HCT116 (cell line): ENCODE measurements around the gene NKAIN4. TPM values are rescaled to one million over a fixed set of nuclear protein-coding genes. Genes with fewer than 3 reads are reported as not detected.
A peak's percentile ranks its signal among the peaks of the same experiment; 100 is the strongest.

Experiments
- ATAC-seq: fragments of 200-7000 bp; cut with Tn5 transposase; 2 replicates; pipeline ENCODE4 v1.9.1; 2020; ENCODE audit warnings: mild to moderate bottlenecking, moderate library complexity
- BruUV-seq: library from RNA; stranded (reverse); fragments of 400-500 nt; replicated peaks from 2 replicates; lab custom pipeline; 2021; lab: Mats Ljungman, UMichigan
- CTCF ChIA-PET: fragments of 300-600 bp; sonication (Branson Sonifier 250); formaldehyde crosslinking; loops from one replicate; lab custom pipeline; 2021; ENCODE audit warnings: antibody characterized with exemption; lab: Charles Lee
- POLR2A ChIA-PET: fragments of 300-600, 350-600 bp; sonication (Branson Sonifier 250); formaldehyde crosslinking; loops from one replicate; lab custom pipeline; 2021; ENCODE audit warnings: antibody characterized with exemption; lab: Charles Lee
- RAD21 ChIA-PET, 2 experiments: fragments of 300-600 bp; sonication (Branson Sonifier 250); formaldehyde crosslinking; loops; one replicate each; lab custom pipeline; 2023; ENCODE audit warnings: low total read pairs in 2 of 2; ENCODE audit not compliant: uncharacterized antibody in 2 of 2, unreplicated experiment in 2 of 2, low non-redundant PET in 1 of 2; lab: Charles Lee
- DNase-seq: peaks from one replicate; pipeline ENCODE4 v3.0.0-alpha.2; 2010; ENCODE audit warnings: low read depth, low spot score
- H2AFZ ChIP-seq: fragments of 200-600 bp; shearing (Covaris generic), sonication (generic); 2 replicates; pipeline ENCODE4 v1.6.1; 2017; ENCODE audit warnings: low read depth, mixed run types, mixed read lengths, antibody characterized with exemption, low read length; ENCODE audit not compliant: poor library complexity, severe bottlenecking
- H3K27ac ChIP-seq: 2 replicates; pipeline ENCODE4 v1.5.1; 2012; ENCODE audit warnings: low read depth, low read length
- H3K27me3 ChIP-seq: fragments of 200-600 bp; sonication (generic); 2 replicates; pipeline ENCODE4 v1.6.1; 2016; ENCODE audit warnings: mixed run types, low read length, mixed read lengths; ENCODE audit not compliant: insufficient read depth
- H3K36me3 ChIP-seq, 2 experiments: fragments of 200-500 bp in 1 of 2; fragments of 200-600 bp in 1 of 2; sonication (Bioruptor generic) in 1 of 2; sonication (generic) in 1 of 2; 2 replicates each; pipeline versions ENCODE4 v1.5.1 to v1.6.1; 2014 to 2016; ENCODE audit warnings: low read length in 2 of 2, inconsistent platforms in 1 of 2, mixed read lengths in 1 of 2, mixed run types in 1 of 2; ENCODE audit not compliant: insufficient read depth in 2 of 2, control insufficient read depth in 1 of 2
- H3K4me1 ChIP-seq, 2 experiments: fragments of 200-600 bp in 1 of 2; sonication (generic) in 1 of 2; 2 replicates each; pipeline versions ENCODE4 v1.5.1 to v1.6.1; 2012 to 2017; ENCODE audit warnings: low read length in 2 of 2, inconsistent platforms in 1 of 2, mild to moderate bottlenecking in 1 of 2, mixed read lengths in 1 of 2, mixed run types in 1 of 2, moderate library complexity in 1 of 2; ENCODE audit not compliant: insufficient read depth in 2 of 2, control insufficient read depth in 1 of 2
- H3K4me2 ChIP-seq: fragments of 200-600 bp; sonication (generic); 2 replicates; pipeline ENCODE4 v1.6.1; 2017; ENCODE audit warnings: mixed run types, low read length, mixed read lengths
- H3K4me3 ChIP-seq, 2 experiments: fragments of 200-600 bp in 1 of 2; sonication (generic) in 1 of 2; replicated peaks in 1 of 2; 2 replicates each; pipeline ENCODE4 v1.5.1; 2011 to 2016; ENCODE audit warnings: low read length in 2 of 2, control low read depth in 1 of 2, low read depth in 1 of 2, mild to moderate bottlenecking in 1 of 2, mixed read lengths in 1 of 2, mixed run types in 1 of 2
- H3K79me2 ChIP-seq: fragments of 200-600 bp; sonication (generic); 2 replicates; pipeline ENCODE4 v1.6.1; 2017; ENCODE audit warnings: mild to moderate bottlenecking, mixed run types, low read length, moderate library complexity, mixed read lengths; ENCODE audit not compliant: insufficient read depth
- H3K9ac ChIP-seq: fragments of 200-600 bp; sonication (generic); 2 replicates; pipeline ENCODE4 v1.6.1; 2016; ENCODE audit warnings: low read length, mixed read lengths
- H3K9me2 ChIP-seq: fragments of 200-600 bp; sonication (generic), shearing (Covaris generic); 2 replicates; pipeline ENCODE4 v1.6.1; 2017; ENCODE audit warnings: mixed run types, mild to moderate bottlenecking, moderate library complexity; ENCODE audit not compliant: insufficient read depth
- H3K9me3 ChIP-seq, 2 experiments: fragments of 200-500 bp in 1 of 2; fragments of 200-600 bp in 1 of 2; sonication (Bioruptor generic) in 1 of 2; sonication (generic) in 1 of 2; 2 replicates each; pipeline ENCODE4 v1.6.1; 2014 to 2017; ENCODE audit warnings: low read length in 2 of 2, mixed read lengths in 2 of 2, inconsistent platforms in 1 of 2, low read depth in 1 of 2, mild to moderate bottlenecking in 1 of 2, mixed run types in 1 of 2, moderate library complexity in 1 of 2; ENCODE audit not compliant: control insufficient read depth in 1 of 2, insufficient read depth in 1 of 2
- H4K20me1 ChIP-seq: fragments of 200-600 bp; sonication (generic), shearing (Covaris generic); 2 replicates; pipeline ENCODE4 v1.6.1; 2017; ENCODE audit warnings: mixed run types, mild to moderate bottlenecking, moderate library complexity; ENCODE audit not compliant: insufficient read depth
- CBX3 ChIP-seq: IDR thresholded peaks from 2 replicates; pipeline ENCODE4 v1.6.1; 2012; ENCODE audit warnings: low read depth
- EZH2phosphoT487 ChIP-seq: fragments of 200-600 bp; IDR thresholded peaks from 2 replicates; pipeline ENCODE4 v1.6.1; 2018; ENCODE audit warnings: antibody characterized with exemption, borderline replicate concordance
- JUND ChIP-seq: IDR thresholded peaks from 2 replicates; pipeline ENCODE4 v1.6.1; 2012
- POLR2AphosphoS5 ChIP-seq: IDR thresholded peaks from 2 replicates; pipeline ENCODE4 v1.6.1; 2011; ENCODE audit warnings: mild to moderate bottlenecking, low read depth, low read length, moderate library complexity
- SIN3A ChIP-seq: IDR thresholded peaks from 2 replicates; pipeline ENCODE4 v1.6.1; 2012; ENCODE audit warnings: low read depth
- ZNF274 ChIP-seq: fragments of 200-500 bp; sonication (Bioruptor generic); IDR thresholded peaks from 2 replicates; pipeline ENCODE4 v1.6.1; 2014; ENCODE audit warnings: mild to moderate bottlenecking, low read depth, low read length, inconsistent platforms
- intact Hi-C: fragments of 100-400 bp; cut with micrococcal nuclease; formaldehyde crosslinking; loops from 2 replicates; pipeline ENCODE4 v1.10.0; 2022
- total RNA-seq: library from RNA; stranded (reverse); gene quantifications from one replicate; pipeline ENCODE4 v1.2.1, GENCODE V29; 2021; ENCODE audit not compliant: unreplicated experiment
- TF ChIP-seq, protein P1 (sequence below): IDR thresholded peaks from 2 replicates; pipeline ENCODE4 v1.6.1; 2012
- TF ChIP-seq, protein P2 (sequence below), 3 experiments: fragments of 200-600 bp in 1 of 3; sonication (generic) in 1 of 3; IDR thresholded peaks in 2 of 3; conservative IDR thresholded peaks in 1 of 3; 2 replicates each; pipeline ENCODE4 v1.5.1; 2012 to 2017; ENCODE audit warnings: low read depth in 2 of 3, low read length in 2 of 3, antibody characterized with exemption in 1 of 3, borderline replicate concordance in 1 of 3, control low read depth in 1 of 3, mild to moderate bottlenecking in 1 of 3, mixed read lengths in 1 of 3, mixed run types in 1 of 3, moderate library complexity in 1 of 3; ENCODE audit not compliant: insufficient read depth in 1 of 3

Gene NKAIN4
- total RNA-seq, 1 experiment from 2014 or later: not detected

DNA sequence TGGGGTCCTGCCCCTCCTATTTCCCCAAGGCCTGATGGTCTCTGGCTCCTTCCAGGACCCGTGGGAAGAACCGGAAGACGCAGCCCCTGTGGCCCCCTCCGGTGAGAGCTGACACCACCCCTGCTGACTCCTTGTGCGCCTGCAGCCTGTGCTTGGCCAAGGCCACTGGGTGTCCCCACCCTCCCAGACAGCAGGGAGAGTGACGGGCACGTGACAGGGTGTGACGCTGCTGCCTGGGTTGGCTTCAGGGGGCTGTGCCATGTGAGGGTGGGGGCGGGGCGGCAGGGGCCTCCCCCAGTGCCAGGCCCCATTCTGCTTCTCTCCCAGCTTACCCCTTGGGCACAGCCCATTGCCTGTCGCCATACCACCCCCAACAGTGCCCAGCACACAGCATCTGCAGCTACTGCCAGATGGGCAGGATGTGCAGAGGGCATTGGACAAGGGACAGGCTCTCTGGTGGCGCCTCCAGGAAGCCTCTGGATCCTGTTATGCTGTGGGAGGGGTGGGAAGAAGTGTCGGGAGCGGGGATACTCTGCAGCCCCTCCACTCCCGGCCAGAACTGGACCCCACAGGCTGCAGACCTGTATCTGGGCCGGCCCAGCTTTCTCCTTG, 15.6 kb downstream of the NKAIN4 start:
- no peak overlapping the region for H3K4me3 ChIP-seq
- DNase-seq (no peak), ATAC-seq (0 out of 2 replicates have a peak, but pooled peaks have one; percentile 25)
- H3K9ac ChIP-seq: no peak overlapping the region
- H3K27ac ChIP-seq: no peak overlapping the region
- ChIA-PET RAD21 (no interaction called here), POLR2A (interaction anchor here (0.7 kb wide), 1 partner anchor 331 kb away, joined by 3 read pairs; no protein-coding TSS in a partner anchor), CTCF (interaction anchor here (1.7 kb wide), 1 partner anchor 15 kb away, joined by 9 read pairs; no protein-coding TSS in a partner anchor)
- no TSS peak for BruUV-seq
- intact Hi-C loops: no loop called here
- no peaks in the 10 kb centered on the region for H3K9me3 ChIP-seq
- peaks cover 12 to 26% of the 10 kb centered on the region in 2 experiments for H3K4me1 ChIP-seq
- H3K9me2 ChIP-seq: no peaks in the 10 kb centered on the region
- H2AFZ ChIP-seq: no peak overlapping the region
- H3K79me2 ChIP-seq: no peaks in the 10 kb centered on the region
- H3K36me3 ChIP-seq: no peaks in the 10 kb centered on the region
- H3K27me3 ChIP-seq: no peaks in the 10 kb centered on the region
- TF ChIP-seq JUND (no peak), ZNF274 (no peak), SIN3A (no peak), EZH2phosphoT487 (no peak), POLR2AphosphoS5 (no peak)
- TF ChIP-seq, protein P1, sequence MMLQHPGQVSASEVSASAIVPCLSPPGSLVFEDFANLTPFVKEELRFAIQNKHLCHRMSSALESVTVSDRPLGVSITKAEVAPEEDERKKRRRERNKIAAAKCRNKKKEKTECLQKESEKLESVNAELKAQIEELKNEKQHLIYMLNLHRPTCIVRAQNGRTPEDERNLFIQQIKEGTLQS: no peak
- no peaks in the 10 kb centered on the region for H4K20me1 ChIP-seq
- H3K4me2 ChIP-seq: no peak overlapping the region

DNA sequence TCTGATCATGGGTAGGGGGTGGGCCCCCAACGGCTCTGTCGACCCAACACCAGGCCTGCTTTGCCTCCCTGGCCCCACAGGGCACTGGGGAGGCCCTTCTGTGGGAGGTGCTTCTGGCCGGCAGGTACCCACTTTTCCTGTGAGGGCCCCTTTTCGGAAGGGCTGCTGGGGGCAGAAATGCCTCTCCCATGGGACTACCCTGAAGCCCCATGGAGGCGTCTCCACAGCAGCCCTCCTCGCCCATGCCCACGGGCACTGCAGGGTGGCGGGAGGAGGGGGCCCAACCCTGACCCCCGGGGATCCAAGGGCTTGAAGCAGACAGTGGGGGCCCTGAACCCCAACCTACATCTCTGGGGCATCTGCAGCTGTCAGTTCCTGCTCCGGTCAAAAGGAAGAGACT, 16.2 kb downstream of the NKAIN4 start:
- Histone ChIP-seq H3K9ac (no peak overlapping the region), H2AFZ (no peak overlapping the region), H3K9me2 (no peaks in the 10 kb centered on the region), H3K4me3 (no peak overlapping the region), H3K4me1 (peaks cover 18 to 32% of the 10 kb centered on the region in 2 experiments), H3K27ac (no peak overlapping the region), H3K27me3 (no peaks in the 10 kb centered on the region), H3K4me2 (no peak overlapping the region), H3K36me3 (no peaks in the 10 kb centered on the region), H3K9me3 (no peaks in the 10 kb centered on the region), H4K20me1 (no peaks in the 10 kb centered on the region), H3K79me2 (no peaks in the 10 kb centered on the region)
- CTCF ChIA-PET: interaction anchor here (1.7 to 6.2 kb wide), 2 partner anchors 14 kb away, joined by 9 to 107 read pairs; no protein-coding TSS in a partner anchor
- POLR2A ChIA-PET: interaction anchor here (0.7 kb wide), 1 partner anchor 332 kb away, joined by 3 read pairs; no protein-coding TSS in a partner anchor
- RAD21 ChIA-PET: no interaction called here
- intact Hi-C loops: no loop called here
- no TSS peak for BruUV-seq
- no peak for TF ChIP-seq CBX3
- TF ChIP-seq, protein P2, sequence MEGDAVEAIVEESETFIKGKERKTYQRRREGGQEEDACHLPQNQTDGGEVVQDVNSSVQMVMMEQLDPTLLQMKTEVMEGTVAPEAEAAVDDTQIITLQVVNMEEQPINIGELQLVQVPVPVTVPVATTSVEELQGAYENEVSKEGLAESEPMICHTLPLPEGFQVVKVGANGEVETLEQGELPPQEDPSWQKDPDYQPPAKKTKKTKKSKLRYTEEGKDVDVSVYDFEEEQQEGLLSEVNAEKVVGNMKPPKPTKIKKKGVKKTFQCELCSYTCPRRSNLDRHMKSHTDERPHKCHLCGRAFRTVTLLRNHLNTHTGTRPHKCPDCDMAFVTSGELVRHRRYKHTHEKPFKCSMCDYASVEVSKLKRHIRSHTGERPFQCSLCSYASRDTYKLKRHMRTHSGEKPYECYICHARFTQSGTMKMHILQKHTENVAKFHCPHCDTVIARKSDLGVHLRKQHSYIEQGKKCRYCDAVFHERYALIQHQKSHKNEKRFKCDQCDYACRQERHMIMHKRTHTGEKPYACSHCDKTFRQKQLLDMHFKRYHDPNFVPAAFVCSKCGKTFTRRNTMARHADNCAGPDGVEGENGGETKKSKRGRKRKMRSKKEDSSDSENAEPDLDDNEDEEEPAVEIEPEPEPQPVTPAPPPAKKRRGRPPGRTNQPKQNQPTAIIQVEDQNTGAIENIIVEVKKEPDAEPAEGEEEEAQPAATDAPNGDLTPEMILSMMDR (IDR thresholded peaks at IDR 0.05 in 2 of 3, conservative IDR thresholded peaks at IDR 0.05 in 1 of 3; ENCODE audit: borderline replicate concordance in 1 of 3, insufficient read depth in 1 of 3, low read depth in 2 of 3, low read length in 2 of 3): no peak
- DNase-seq (no peak), ATAC-seq (no peak)
